Activated T-helper 1 cell treated with anti-CD3 and anti-CD28 coated beads, Interleukin-12 subunit alpha, Interleukin-12 subunit beta, Interleukin-2, Interleukin-4 antibody, amounts not matched to agents 30 ng/mL and 10 ng/mL and 1 ng/mL, durations not matched to agents 14 hours and 24 hours and 36 hours (primary cell): ENCODE measurements around the gene CCDC137. TPM values are rescaled to one million over a fixed set of nuclear protein-coding genes. Genes with fewer than 3 reads are reported as not detected.

ENCODE experiments used
- DNase-seq: peaks from one replicate; pipeline ENCODE4 v3.0.0; 2021; ENCODE audit warnings: low spot score
- H3K27ac Mint-ChIP-seq: one replicate; pipeline ENCODE4 v1.8.0; 2021; ENCODE audit warnings: mild to moderate bottlenecking, mixed read lengths
- H3K27me3 Mint-ChIP-seq: one replicate; pipeline ENCODE4 v1.8.0; 2022; ENCODE audit warnings: mild to moderate bottlenecking, moderate library complexity, mixed read lengths; ENCODE audit not compliant: insufficient read depth
- H3K36me3 Mint-ChIP-seq: one replicate; pipeline ENCODE4 v1.8.0; 2021; ENCODE audit warnings: low read depth, mixed read lengths
- H3K4me1 Mint-ChIP-seq: one replicate; pipeline ENCODE4 v1.8.0; 2021; ENCODE audit warnings: low read depth, mixed read lengths
- H3K4me3 Mint-ChIP-seq: one replicate; pipeline ENCODE4 v1.8.0; 2021; ENCODE audit warnings: mild to moderate bottlenecking, moderate library complexity, mixed read lengths
- H3K9me3 Mint-ChIP-seq: one replicate; pipeline ENCODE4 v1.8.0; 2021; ENCODE audit warnings: mixed read lengths
- intact Hi-C: fragments of 100-400 bp; cut with micrococcal nuclease; formaldehyde crosslinking; loops from one replicate; pipeline ENCODE4 v1.15.1; 2024
- total RNA-seq: library from RNA; stranded (reverse); gene quantifications from 2 replicates; pipeline ENCODE4 v1.2.3, GENCODE V29; 2022

CCDC137 gene
- total RNA-seq, 1 donor from 2014 or later: 59.3 TPM

GRCh38 chr17:81656118-81656743, 10.3 kb upstream of the CCDC137 start, which contains the start of gene PDE6G:
PDE6G (minus strand) TSS chr17:81656542; CDS start chr17:81653305, 3,237 bp downstream.
- no peak for DNase-seq
- H3K27ac Mint-ChIP-seq: no peak within 1 kb of the TSS
- peaks cover 20% of the 10 kb centered on the region for H3K4me1 Mint-ChIP-seq
- no peak within 1 kb of the TSS for H3K4me3 Mint-ChIP-seq
- no peaks in the 10 kb centered on the region for H3K36me3 Mint-ChIP-seq
- intact Hi-C loops: no loop called here
- H3K27me3 Mint-ChIP-seq: no peaks in the 10 kb centered on the region
- no peaks in the 10 kb centered on the region for H3K9me3 Mint-ChIP-seq

- intact Hi-C loops: no loop called here
- no peak for DNase-seq
- Mint-ChIP-seq H3K4me3 (no peak overlapping the region), H3K27me3 (no peaks in the 10 kb centered on the region), H3K9me3 (no peaks in the 10 kb centered on the region), H3K27ac (no peak overlapping the region), H3K4me1 (peaks cover 20% of the 10 kb centered on the region), H3K36me3 (no peaks in the 10 kb centered on the region)
These were observed 9.7 kb upstream of the CCDC137 start for GRCh38 chr17:81656835-81657234.

- no peaks in the 10 kb centered on the region for H3K9me3 Mint-ChIP-seq
- H3K27ac Mint-ChIP-seq: no peak overlapping the region
- H3K36me3 Mint-ChIP-seq: peaks cover 1% of the 10 kb centered on the region
- H3K27me3 Mint-ChIP-seq: no peaks in the 10 kb centered on the region
- H3K4me1 Mint-ChIP-seq: peaks cover 16% of the 10 kb centered on the region
- no peak overlapping the region for H3K4me3 Mint-ChIP-seq
- intact Hi-C loops: no loop called here
- no peak for DNase-seq
These were observed 7.5 kb upstream of the CCDC137 start for GRCh38 chr17:81659038-81659437.

GRCh38 chr17:81660441-81660840, 6.1 kb upstream of the CCDC137 start:
- no peaks in the 10 kb centered on the region for H3K27me3 Mint-ChIP-seq
- intact Hi-C loops: no loop called here
- H3K9me3 Mint-ChIP-seq: no peaks in the 10 kb centered on the region
- no peak overlapping the region for H3K27ac Mint-ChIP-seq
- DNase-seq: no peak
- peaks cover 6% of the 10 kb centered on the region for H3K36me3 Mint-ChIP-seq
- H3K4me3 Mint-ChIP-seq: no peak overlapping the region
- H3K4me1 Mint-ChIP-seq: peaks cover 21% of the 10 kb centered on the region

GRCh38 chr17:81662002-81662401, 4.5 kb upstream of the CCDC137 start:
- intact Hi-C loops: no loop called here
- Mint-ChIP-seq H3K36me3 (peaks cover 15% of the 10 kb centered on the region), H3K4me1 (peaks cover 25% of the 10 kb centered on the region), H3K4me3 (no peak overlapping the region), H3K27ac (no peak overlapping the region), H3K27me3 (no peaks in the 10 kb centered on the region), H3K9me3 (no peaks in the 10 kb centered on the region)
- no peak for DNase-seq

- H3K4me1 Mint-ChIP-seq: peaks cover 32% of the 10 kb centered on the region
- DNase-seq: no peak
- peak overlapping the region; percentile 22 for H3K4me3 Mint-ChIP-seq
- H3K9me3 Mint-ChIP-seq: no peaks in the 10 kb centered on the region
- H3K27ac Mint-ChIP-seq: peak overlapping the region; percentile 34
- H3K36me3 Mint-ChIP-seq: peaks cover 27% of the 10 kb centered on the region
- no peaks in the 10 kb centered on the region for H3K27me3 Mint-ChIP-seq
- intact Hi-C loops: no loop called here
These were observed 2.5 kb upstream of the CCDC137 start for GRCh38 chr17:81664051-81664470.

GRCh38 chr17:81665205-81666091, 1.1 kb upstream of the CCDC137 start:
- H3K4me1 Mint-ChIP-seq: peaks cover 32% of the 10 kb centered on the region
- peak; percentile 30 for DNase-seq
- H3K27me3 Mint-ChIP-seq: no peaks in the 10 kb centered on the region
- peaks cover 31% of the 10 kb centered on the region for H3K36me3 Mint-ChIP-seq
- peak overlapping the region; percentile 98 for H3K27ac Mint-ChIP-seq
- H3K4me3 Mint-ChIP-seq: peak overlapping the region; percentile 99
- H3K9me3 Mint-ChIP-seq: no peaks in the 10 kb centered on the region
- intact Hi-C loops: loop anchor here (1.0 kb wide), 5 partner anchors 18 to 195 kb away; partner anchors contain the start of genes ARL16, MRPL12 and P4HB

GRCh38 chr17:81666092-81666341, 520 bp upstream of the CCDC137 start:
- Mint-ChIP-seq H3K4me3 (peak overlapping the region; percentile 99), H3K9me3 (no peaks in the 10 kb centered on the region), H3K27ac (peak overlapping the region; percentile 98), H3K27me3 (no peaks in the 10 kb centered on the region), H3K4me1 (peaks cover 32% of the 10 kb centered on the region), H3K36me3 (peaks cover 32% of the 10 kb centered on the region)
- no peak for DNase-seq
- intact Hi-C loops: loop anchor here (1.0 kb wide), 5 partner anchors 17 to 194 kb away; partner anchors contain the start of genes ARL16, MRPL12 and P4HB

GRCh38 chr17:81667754-81668153, 1.2 kb downstream of the CCDC137 start:
- Mint-ChIP-seq H3K4me1 (peaks cover 30% of the 10 kb centered on the region), H3K27me3 (no peaks in the 10 kb centered on the region), H3K4me3 (peak overlapping the region; percentile 99), H3K27ac (peak overlapping the region; percentile 14), H3K36me3 (peaks cover 36% of the 10 kb centered on the region), H3K9me3 (no peaks in the 10 kb centered on the region)
- intact Hi-C loops: no loop called here
- DNase-seq: no peak

- intact Hi-C loops: no loop called here
- H3K9me3 Mint-ChIP-seq: no peaks in the 10 kb centered on the region
- H3K27me3 Mint-ChIP-seq: no peaks in the 10 kb centered on the region
- H3K4me3 Mint-ChIP-seq: no peak overlapping the region
- no peak overlapping the region for H3K27ac Mint-ChIP-seq
- DNase-seq: no peak
- peaks cover 18% of the 10 kb centered on the region for H3K4me1 Mint-ChIP-seq
- H3K36me3 Mint-ChIP-seq: peaks cover 26% of the 10 kb centered on the region
These were observed 6.0 kb downstream of the CCDC137 start for GRCh38 chr17:81672504-81672903.

GRCh38 chr17:81672954-81673353, 6.4 kb downstream of the CCDC137 start:
- no peaks in the 10 kb centered on the region for H3K9me3 Mint-ChIP-seq
- peaks cover 21% of the 10 kb centered on the region for H3K36me3 Mint-ChIP-seq
- intact Hi-C loops: no loop called here
- no peaks in the 10 kb centered on the region for H3K27me3 Mint-ChIP-seq
- H3K27ac Mint-ChIP-seq: no peak overlapping the region
- DNase-seq: no peak
- no peak overlapping the region for H3K4me3 Mint-ChIP-seq
- H3K4me1 Mint-ChIP-seq: peaks cover 14% of the 10 kb centered on the region

- Mint-ChIP-seq H3K4me3 (no peak overlapping the region), H3K36me3 (peaks cover 16% of the 10 kb centered on the region), H3K27ac (no peak overlapping the region), H3K27me3 (no peaks in the 10 kb centered on the region), H3K4me1 (peaks cover 7% of the 10 kb centered on the region), H3K9me3 (no peaks in the 10 kb centered on the region)
- no peak for DNase-seq
- intact Hi-C loops: no loop called here
These were observed 7.2 kb downstream of the CCDC137 start for GRCh38 chr17:81673561-81674258.
